ENCODE measurements around the gene BABAM2. TPM values are rescaled to one million over a fixed set of nuclear protein-coding genes. Genes with fewer than 3 reads are reported as not detected.

The BABAM2 gene
- total RNA-seq, 1 experiment from 2014 or later, result 27.1 TPM

- Histone ChIP-seq H2BK20ac (ENCODE audit: low read depth, low read length, poor library complexity, severe bottlenecking) (no peak overlapping the region), H3K4me1 (ENCODE audit: insufficient read depth, low read length) (no peaks in the 10 kb centered on the region), H3K14ac (ENCODE audit: insufficient read depth, low read length) (no peak overlapping the region), H2AFZ (ENCODE audit: low read length) (no peak overlapping the region), H3K27me3 (ENCODE audit: insufficient read depth, low read length) (no peaks in the 10 kb centered on the region), H3K23me2 (ENCODE audit: insufficient read length, low read depth, low read length, poor library complexity, severe bottlenecking) (no peaks in the 10 kb centered on the region), H4K20me1 (ENCODE audit: control insufficient read depth, insufficient read depth, insufficient read length) (no peaks in the 10 kb centered on the region), H3K9me3 (ENCODE audit: control insufficient read depth, low read depth, low read length) (no peaks in the 10 kb centered on the region), H3K23ac (ENCODE audit: insufficient read length, low read depth, low read length) (no peak overlapping the region), H2BK15ac (ENCODE audit: low read depth, low read length) (no peak overlapping the region), H4K5ac (ENCODE audit: insufficient read length, low read depth, low read length) (no peak overlapping the region), H2BK120ac (ENCODE audit: low read depth, low read length, poor library complexity, severe bottlenecking) (no peak overlapping the region), H2BK12ac (ENCODE audit: insufficient read length, low read depth, low read length) (no peak overlapping the region), H3K79me1 (ENCODE audit: insufficient read depth, low read depth, low read length, poor library complexity, severe bottlenecking) (no peaks in the 10 kb centered on the region), H3K79me2 (ENCODE audit: insufficient read depth, low read length) (no peaks in the 10 kb centered on the region), H3K9ac (ENCODE audit: extremely low read depth, insufficient read length, low read length) (no peak overlapping the region), H2AK5ac (ENCODE audit: insufficient read length, low read length) (no peak overlapping the region), H3T11ph (ENCODE audit: low read length) (no peak overlapping the region), H4K91ac (ENCODE audit: insufficient read length, low read depth, low read length) (no peak overlapping the region), H3K18ac (ENCODE audit: insufficient read length, low read depth, low read length) (no peak overlapping the region), H3K27ac (ENCODE audit: insufficient read length, low read depth, low read length) (no peak overlapping the region), H3K4ac (ENCODE audit: low read depth, low read length) (no peak overlapping the region), H2BK5ac (ENCODE audit: insufficient read length, low read length) (no peak overlapping the region), H3K4me2 (ENCODE audit: insufficient read depth, insufficient read length, low read length) (no peak overlapping the region), H4K8ac (replicated peaks; ENCODE audit: insufficient read length, low read depth, low read length) (no peak overlapping the region), H3K56ac (ENCODE audit: insufficient read length, low read depth, low read length) (no peak overlapping the region)
- Mint-ChIP-seq H3K27me3 (ENCODE audit: low read depth) (no peaks in the 10 kb centered on the region), H3K4me1 (no peaks in the 10 kb centered on the region), H3K4me3 (no peak overlapping the region), H3K27ac (no peak overlapping the region), H3K9me3 (no peaks in the 10 kb centered on the region), H3K36me3 (ENCODE audit: insufficient read depth in 1 of 3, low read depth in 3 of 3) (peaks cover 0 to 5% (median 0%) of the 10 kb centered on the region in 3 experiments; a peak in 2 of 7 replicates)
- TF ChIP-seq CTCF (conservative IDR thresholded peaks at IDR 0.05), result no peak
- no peak for DNase-seq
- WGBS (ENCODE audit: extremely low coverage, insufficient read length, low lambda C conversion rate), result no CpG with 5 or more reads among the region's 9 CpGs
Observed at GRCh38 chr2:28133778-28134177, 243.2 kb downstream of the BABAM2 start.

Data from H9 (cell line).